HG03354 (cell line): Measurements from ENCODE around the gene BTK.

ENCODE experiments used
- ATAC-seq: cut with Tn5 transposase; IDR thresholded peaks from one replicate; pipeline ENCODE4 v1.9.1; 2021; ENCODE audit warnings: mild to moderate bottlenecking; ENCODE audit not compliant: unreplicated experiment, poor library complexity, severe bottlenecking

BTK gene

DNA sequence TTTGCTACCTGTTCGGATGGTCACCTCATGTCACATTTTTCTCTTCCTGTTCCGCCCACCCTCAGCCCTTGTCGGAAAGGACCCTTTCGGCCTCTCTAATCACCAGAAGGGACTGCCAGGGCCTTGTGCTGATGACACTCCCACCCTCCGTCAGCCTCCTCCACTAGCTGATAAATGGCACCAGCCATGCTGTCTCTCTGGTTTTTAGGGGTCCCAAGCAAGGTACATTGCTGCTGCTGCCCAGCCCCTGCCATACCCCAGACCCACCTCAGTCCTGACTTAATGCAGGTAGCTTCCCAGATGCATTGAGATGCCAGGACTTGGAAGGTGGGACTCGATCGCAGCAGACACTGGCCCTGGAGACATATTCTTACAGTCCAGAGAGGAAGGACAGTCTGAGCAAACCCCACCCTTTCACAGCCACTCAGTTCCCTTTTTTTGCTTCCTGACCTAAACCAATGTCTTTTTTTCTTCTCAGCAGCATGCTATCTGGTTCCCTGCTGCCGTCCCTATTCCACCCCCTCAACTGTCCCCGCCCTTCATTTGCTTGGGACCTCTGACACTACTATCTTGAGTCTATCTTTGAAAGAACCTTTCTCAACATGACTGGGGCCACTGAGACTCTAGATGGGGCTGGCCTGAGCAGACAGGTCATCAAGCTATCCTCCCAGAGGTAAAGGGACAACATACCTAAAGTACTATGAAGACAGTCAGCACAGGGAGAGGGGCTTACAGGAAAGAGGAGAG lies at the start of gene BTK:
TSS of gene BTK (minus strand) at position 397 of the 747 bp plus-strand sequence. CDS start 10,907 bp downstream, outside the sequence.
- ATAC-seq, result peak; percentile 69

DNA sequence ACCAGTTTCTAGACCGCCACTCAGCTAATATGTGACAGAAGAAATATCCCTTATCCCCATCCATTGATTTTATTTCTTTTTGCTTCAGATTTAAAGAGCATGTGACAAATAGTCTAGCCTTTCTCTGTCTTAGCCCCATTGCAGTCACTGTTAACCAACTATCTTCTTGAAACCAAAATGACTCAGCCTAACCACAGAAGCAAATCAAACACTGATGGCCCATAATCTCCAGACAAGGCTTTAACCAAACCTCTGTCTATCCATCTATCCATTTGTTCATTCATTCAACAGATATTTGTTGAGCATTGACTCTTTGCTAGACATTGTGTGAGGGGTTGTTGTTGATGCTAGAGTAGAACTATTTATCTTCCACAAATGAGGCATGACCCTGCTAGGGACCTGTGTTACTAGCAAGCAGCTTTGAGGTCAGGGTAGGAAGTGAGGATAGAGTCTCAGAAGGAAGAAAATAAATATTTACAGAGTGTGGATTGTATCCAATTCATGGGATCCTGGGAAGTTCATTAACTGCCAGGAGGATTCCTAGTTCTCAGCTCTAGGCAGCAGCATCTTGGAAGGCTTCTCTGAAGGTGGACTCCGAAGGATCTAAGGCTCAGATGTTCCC lies 44.6 kb upstream of the BTK start:
- ATAC-seq, result peak; percentile 90

DNA sequence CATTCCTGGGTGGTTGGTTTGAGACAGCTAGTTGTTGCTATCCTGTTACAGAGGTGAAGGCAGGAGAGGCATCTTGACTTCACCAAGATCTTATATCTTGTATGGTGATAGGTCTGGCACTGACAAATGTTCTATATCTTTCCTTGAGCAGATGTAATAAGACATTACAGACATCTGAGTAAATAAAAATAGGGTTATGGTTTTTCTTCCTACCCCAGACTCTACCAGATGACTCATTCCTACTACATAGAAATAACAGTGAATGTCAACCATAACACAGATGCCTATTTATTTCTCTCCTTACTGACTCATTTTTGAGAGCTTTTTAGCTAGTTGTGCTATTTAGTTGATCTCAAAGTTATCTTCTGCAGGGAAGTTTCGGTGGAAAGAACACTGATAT lies 43.9 kb upstream of the BTK start:
- ATAC-seq, result peak; percentile 59

DNA sequence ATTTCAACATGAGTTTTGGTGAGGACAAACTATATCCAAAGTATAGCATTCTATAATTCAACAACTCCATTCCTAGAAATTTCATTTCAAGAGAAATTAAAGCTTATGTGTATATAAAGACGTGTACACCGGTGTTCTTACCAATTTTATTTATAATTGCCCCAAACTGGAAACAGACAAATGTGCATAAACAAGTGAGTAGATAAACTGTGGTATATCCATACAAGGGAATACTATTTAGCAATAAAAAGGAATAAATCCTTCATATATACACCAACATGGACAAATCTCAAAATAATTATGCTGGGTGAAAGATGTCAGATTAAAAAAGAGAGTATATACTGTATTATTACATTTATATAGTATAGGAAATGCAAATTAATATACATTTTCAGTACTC lies 42.0 kb upstream of the BTK start:
- no peak for ATAC-seq

- ATAC-seq, result no peak
Observed at GRCh38 chrX:101419489-101419888, 33.5 kb upstream of the BTK start.

- ATAC-seq, result peak; percentile 50
Observed at GRCh38 chrX:101417981-101418841, 32.2 kb upstream of the BTK start.

DNA sequence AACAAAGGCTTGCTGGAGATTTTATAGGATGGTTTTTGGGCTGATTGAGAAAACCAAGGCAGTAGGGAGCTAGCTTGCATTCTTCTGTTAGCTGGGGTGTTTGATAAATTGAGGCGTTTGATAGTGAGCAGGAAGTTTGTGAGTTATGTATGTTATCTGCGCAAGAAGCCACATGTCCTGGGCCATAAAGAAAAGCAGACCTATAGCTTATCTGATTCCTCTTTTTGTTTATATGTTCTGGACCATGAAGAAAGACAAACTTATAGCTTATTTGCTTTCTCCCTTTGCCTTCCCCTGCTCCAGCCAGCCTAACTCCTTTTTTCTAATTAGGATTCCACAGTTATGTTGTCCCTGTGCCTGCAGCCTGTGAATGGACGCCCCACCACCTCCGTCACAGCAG lies 31.2 kb upstream of the BTK start:
- ATAC-seq, result no peak

- no peak for ATAC-seq
Observed at GRCh38 chrX:101416691-101417090, 30.7 kb upstream of the BTK start.

DNA sequence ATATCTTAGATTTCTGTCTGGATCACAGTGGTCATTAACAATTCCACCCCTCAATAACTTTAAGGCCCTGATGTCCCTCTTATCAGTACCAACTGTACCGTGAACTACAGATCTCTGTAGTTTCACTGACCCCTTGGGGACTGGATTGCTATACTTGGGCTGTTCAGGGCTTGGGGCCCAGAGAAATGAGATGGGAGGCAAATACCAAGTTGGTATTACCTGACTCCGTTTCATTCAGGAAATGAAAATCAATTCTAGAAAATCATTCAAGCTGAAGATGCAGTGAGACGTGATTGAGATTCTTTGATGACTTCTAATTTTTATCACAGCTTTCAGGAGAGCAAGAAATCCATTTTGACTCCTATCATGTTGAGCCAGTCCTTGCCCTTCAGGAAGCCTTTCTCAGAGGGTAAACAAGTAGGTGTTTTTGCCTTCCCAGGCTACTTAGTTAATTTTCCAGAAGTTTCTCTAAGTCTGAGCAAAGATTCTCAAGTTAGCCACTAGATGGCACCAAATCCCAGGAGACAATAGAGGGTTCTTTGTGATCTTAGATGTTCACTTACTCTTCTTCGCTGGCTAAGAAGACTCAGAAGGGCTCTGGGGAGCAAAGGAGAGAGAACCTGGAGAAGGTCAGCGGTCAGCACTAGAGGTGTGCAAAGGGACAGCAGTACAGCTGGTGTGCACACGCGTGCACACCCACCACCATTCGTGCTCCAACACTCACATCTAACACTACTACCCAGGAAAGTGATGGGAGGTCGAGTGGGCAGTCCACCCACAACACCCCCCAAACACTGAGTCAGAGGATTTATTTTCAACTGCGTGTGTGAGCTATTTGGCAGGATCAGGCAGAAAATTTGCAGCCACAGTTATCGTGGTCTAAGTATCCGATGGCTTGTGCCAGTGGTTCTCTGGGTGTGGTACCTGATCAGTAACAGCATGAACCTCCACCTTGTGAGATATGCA lies 29.5 kb upstream of the BTK start:
- peak; percentile 72 for ATAC-seq

GRCh38 chrX:101411984-101412383 lies 26.0 kb upstream of the BTK start:
- no peak for ATAC-seq

GRCh38 chrX:101410461-101410860 lies 24.5 kb upstream of the BTK start:
- no peak for ATAC-seq

- ATAC-seq, result no peak
Observed at GRCh38 chrX:101409043-101409442, 23.1 kb upstream of the BTK start.

DNA sequence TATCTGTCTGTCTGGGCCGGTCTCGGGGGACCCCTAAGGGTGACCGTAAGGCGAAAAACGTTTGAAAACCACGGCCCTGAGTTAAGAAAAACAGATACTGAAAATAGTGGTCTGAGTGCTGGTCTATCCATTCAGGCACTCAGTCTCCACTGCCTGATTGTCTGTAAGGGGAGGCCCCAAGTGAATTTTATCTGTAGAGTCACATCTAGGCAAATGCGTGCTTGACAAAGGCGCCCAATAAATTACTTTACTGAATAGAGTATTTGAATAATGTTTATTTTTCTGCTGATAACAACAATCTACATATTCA lies 22.5 kb upstream of the BTK start:
- ATAC-seq, result no peak

DNA sequence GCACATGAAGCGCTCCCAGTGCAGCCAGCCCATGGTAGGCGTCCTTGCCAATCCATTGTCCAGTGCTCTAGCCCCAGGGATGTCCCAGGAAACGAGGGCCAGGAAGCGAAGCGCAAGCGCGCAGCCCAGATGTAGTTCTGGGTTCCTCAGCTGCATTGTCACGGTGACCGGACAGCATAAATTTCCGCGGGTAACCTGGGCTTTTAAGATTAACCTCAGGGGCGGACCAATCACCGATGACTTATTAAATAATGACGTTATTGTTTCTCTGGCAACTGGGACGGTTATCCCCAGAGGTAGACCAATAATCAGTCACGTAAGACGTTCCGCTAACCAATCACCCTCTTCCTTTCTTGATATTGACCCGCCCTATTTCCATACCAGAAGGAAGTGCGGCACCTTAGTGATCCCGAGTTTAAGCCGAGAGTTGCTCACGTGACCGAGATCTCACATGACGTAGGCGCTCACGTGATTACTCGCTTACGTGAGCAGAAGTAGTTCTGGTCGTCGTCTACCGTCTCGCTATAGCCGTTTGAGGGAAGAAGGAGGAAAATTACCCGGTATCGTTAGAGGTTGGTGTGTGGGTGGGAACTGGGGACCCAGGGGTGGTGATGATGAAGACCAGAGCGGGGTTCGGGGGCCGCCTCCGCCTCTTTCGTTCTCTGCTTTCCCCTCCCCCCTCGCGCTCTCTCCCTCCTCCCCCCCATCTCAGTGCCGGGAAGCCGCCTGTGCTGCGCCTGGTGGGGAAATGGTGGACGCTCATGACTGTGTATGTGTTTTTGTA lies 21.9 kb upstream of the BTK start, which contains the start of the genes GLA and HNRNPH2:
TSS of gene GLA (minus strand) at position 178 of the 784 bp plus-strand sequence. CDS start at position 156, 22 bp downstream.
TSS of gene HNRNPH2 (plus strand) at position 475 of the 784 bp plus-strand sequence. CDS start 3,767 bp downstream, outside the sequence.
- peak; percentile 92 for ATAC-seq

GRCh38 chrX:101407167-101407747 lies 21.3 kb upstream of the BTK start:
- no peak for ATAC-seq

- ATAC-seq, result no peak
Observed at GRCh38 chrX:101399825-101400224, 13.8 kb upstream of the BTK start.

GRCh38 chrX:101398694-101399093 lies 12.7 kb upstream of the BTK start:
- no peak for ATAC-seq

- ATAC-seq, result no peak
Observed at GRCh38 chrX:101397779-101398178, 11.8 kb upstream of the BTK start.
